ENCODE results near the gene RNF144A. TPM values are rescaled to one million over a fixed set of nuclear protein-coding genes. Genes with fewer than 3 reads are reported as not detected.
"Not testable (repeated sequence)": the region's sequence is repeated elsewhere in the genome, so short reads cannot be mapped to it uniquely, and the experiment has no call there.

The RNF144A gene
- total RNA-seq, 1 experiment from 2014 or later: 13.6 TPM

DNA sequence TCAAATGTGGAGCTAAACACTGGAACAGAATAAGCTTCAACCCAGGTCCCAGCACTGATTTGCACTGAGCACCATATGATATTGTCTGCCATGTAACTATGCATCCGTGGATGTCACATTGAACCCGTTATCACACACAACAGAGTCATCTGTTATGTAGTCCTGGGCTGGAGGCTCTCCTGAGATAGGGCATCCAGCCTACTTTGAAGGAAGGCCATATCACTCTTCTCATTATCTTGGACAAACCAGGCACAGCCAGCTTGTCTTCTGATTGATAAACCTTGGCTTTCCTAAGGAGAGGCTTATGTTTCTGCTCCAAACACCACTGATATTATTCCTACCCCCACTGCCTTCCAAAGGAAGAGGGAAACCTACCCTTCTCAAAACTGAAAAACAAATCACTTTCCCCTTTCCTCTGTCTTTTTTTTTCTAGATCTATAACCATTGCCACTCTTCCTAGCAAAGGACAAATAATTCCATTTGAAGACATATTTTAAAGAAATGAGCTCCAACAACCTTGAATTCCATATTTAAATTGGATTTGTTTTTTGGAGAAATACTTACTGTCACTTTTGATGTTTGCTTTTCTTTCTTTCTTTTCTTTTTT is 23.2 kb upstream of the RNF144A start:
- no peak for DNase-seq (ENCODE audit: low spot score)
- intact Hi-C loops (cut with micrococcal nuclease; ENCODE audit: unreplicated experiment): no loop called here
- H3K4me3 ChIP-seq (ENCODE audit: low read depth, low read length, poor library complexity, severe bottlenecking): no peak overlapping the region
- no peak for TF ChIP-seq EZH2 (IDR thresholded peaks at IDR 0.05; ENCODE audit: borderline replicate concordance, low read depth, low read length, poor library complexity, severe bottlenecking)
- TF ChIP-seq, protein P1, sequence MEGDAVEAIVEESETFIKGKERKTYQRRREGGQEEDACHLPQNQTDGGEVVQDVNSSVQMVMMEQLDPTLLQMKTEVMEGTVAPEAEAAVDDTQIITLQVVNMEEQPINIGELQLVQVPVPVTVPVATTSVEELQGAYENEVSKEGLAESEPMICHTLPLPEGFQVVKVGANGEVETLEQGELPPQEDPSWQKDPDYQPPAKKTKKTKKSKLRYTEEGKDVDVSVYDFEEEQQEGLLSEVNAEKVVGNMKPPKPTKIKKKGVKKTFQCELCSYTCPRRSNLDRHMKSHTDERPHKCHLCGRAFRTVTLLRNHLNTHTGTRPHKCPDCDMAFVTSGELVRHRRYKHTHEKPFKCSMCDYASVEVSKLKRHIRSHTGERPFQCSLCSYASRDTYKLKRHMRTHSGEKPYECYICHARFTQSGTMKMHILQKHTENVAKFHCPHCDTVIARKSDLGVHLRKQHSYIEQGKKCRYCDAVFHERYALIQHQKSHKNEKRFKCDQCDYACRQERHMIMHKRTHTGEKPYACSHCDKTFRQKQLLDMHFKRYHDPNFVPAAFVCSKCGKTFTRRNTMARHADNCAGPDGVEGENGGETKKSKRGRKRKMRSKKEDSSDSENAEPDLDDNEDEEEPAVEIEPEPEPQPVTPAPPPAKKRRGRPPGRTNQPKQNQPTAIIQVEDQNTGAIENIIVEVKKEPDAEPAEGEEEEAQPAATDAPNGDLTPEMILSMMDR (conservative IDR thresholded peaks at IDR 0.05; ENCODE audit: low read depth, low read length): no peak
- H3K27me3 ChIP-seq (replicated peaks; ENCODE audit: insufficient read depth, low read depth, low read length, poor library complexity): no peaks in the 10 kb centered on the region
- CTCF ChIA-PET: interaction anchor here (0.8 kb wide), 1 partner anchor 22 kb away, joined by 4 read pairs; no protein-coding TSS in a partner anchor
- H3K9me3 ChIP-seq (ENCODE audit: low read depth, low read length, poor library complexity, severe bottlenecking): no peaks in the 10 kb centered on the region
- POLR2A ChIA-PET (ENCODE audit: low non-redundant PET): no interaction called here
- no peak overlapping the region for H3K27ac ChIP-seq (ENCODE audit: low read depth, low read length, poor library complexity, severe bottlenecking)
- H3K36me3 ChIP-seq (ENCODE audit: insufficient read depth, low read length, poor library complexity, severe bottlenecking): no peaks in the 10 kb centered on the region
- no peaks in the 10 kb centered on the region for H3K4me1 ChIP-seq (ENCODE audit: insufficient read depth, low read length, poor library complexity, severe bottlenecking)
- no TSS peak for BruUV-seq (replicated peaks)

DNA sequence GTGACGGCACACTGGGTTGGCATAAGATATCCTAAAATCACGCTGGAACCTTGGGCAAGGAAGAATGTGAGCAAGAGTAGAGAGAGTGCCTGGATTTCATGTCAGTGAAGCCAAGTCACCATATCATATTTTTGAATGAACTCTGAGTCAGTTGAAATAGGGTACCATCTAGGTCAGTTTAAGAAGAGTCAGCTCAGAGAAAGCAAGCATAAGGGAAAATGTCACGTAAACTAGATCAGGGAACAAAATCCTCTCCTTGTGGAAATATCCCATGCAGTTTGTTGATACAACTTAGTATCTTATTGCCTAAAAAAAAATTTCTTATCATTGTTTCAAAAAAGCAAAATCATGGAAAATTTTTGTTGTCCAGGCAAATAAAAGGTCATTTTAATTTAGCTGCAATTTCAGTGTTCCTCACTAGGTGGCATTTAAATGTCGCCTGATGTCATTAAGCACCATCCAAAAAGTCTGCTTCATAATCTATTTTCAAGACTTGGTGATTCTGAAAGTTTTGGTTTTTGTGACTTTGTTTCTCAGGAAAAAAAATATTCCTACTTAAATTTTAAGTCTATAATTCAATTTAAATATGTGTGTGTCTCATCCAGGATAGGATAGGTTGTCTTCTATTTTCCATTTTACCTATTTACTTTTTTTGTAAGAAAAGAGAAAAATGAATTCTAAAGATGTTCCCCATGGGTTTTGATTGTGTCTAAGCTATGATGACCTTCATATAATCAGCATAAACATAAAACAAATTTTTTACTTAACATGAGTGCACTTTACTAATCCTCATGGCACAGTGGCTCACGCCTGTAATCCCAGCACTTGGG is 20.1 kb upstream of the RNF144A start:
- no peaks in the 10 kb centered on the region for H3K4me1 ChIP-seq (ENCODE audit: insufficient read depth, low read length, poor library complexity, severe bottlenecking)
- peak; percentile 47 for DNase-seq (ENCODE audit: low spot score)
- no peak overlapping the region for H3K27ac ChIP-seq (ENCODE audit: low read depth, low read length, poor library complexity, severe bottlenecking)
- ChIA-PET CTCF (interaction anchor here (0.5 to 0.7 kb wide), 3 partner anchors 108 to 1783 kb away, joined by 3 to 13 read pairs (median 6); no protein-coding TSS in a partner anchor), POLR2A (ENCODE audit: low non-redundant PET) (no interaction called here)
- no peaks in the 10 kb centered on the region for H3K9me3 ChIP-seq (ENCODE audit: low read depth, low read length, poor library complexity, severe bottlenecking)
- H3K36me3 ChIP-seq (ENCODE audit: insufficient read depth, low read length, poor library complexity, severe bottlenecking): no peaks in the 10 kb centered on the region
- intact Hi-C loops (cut with micrococcal nuclease; ENCODE audit: unreplicated experiment): loop anchor here (1.0 kb wide), 2 partner anchors 147 to 187 kb away; no protein-coding TSS in a partner anchor
- no peaks in the 10 kb centered on the region for H3K27me3 ChIP-seq (replicated peaks; ENCODE audit: insufficient read depth, low read depth, low read length, poor library complexity)
- TF ChIP-seq, protein P1 (conservative IDR thresholded peaks at IDR 0.05; ENCODE audit: low read depth, low read length): peak; percentile 72
- no peak for TF ChIP-seq EZH2 (IDR thresholded peaks at IDR 0.05; ENCODE audit: borderline replicate concordance, low read depth, low read length, poor library complexity, severe bottlenecking)
- BruUV-seq (replicated peaks): no TSS peak
- no peak overlapping the region for H3K4me3 ChIP-seq (ENCODE audit: low read depth, low read length, poor library complexity, severe bottlenecking)

DNA sequence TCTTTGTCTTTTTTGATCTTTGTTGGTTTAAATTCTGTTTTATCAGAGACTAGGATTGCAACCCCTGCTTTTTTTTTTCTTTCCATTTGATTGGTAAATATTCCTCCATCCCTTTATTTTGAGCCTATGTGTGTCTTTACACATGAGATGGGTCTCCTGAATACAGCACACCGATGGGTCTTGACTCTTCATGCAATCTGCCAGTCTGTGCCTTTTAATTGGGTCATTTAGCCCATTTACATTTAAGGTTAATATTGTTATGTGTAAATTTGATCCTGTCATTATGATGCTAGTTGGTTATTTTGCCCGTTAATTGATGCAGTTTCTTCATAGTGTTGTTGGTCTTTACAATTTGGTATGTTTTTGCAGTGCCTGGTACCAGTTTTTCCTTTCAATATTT is 14.6 kb upstream of the RNF144A start:
- CTCF ChIA-PET; intact Hi-C loops (cut with micrococcal nuclease; ENCODE audit: unreplicated experiment); H3K27me3 ChIP-seq (replicated peaks; ENCODE audit: insufficient read depth, low read depth, low read length, poor library complexity); POLR2A ChIA-PET (ENCODE audit: low non-redundant PET); H3K9me3 ChIP-seq (ENCODE audit: low read depth, low read length, poor library complexity, severe bottlenecking); DNase-seq (ENCODE audit: low spot score); H3K27ac ChIP-seq (ENCODE audit: low read depth, low read length, poor library complexity, severe bottlenecking); H3K4me3 ChIP-seq (ENCODE audit: low read depth, low read length, poor library complexity, severe bottlenecking); H3K36me3 ChIP-seq (ENCODE audit: insufficient read depth, low read length, poor library complexity, severe bottlenecking); H3K4me1 ChIP-seq (ENCODE audit: insufficient read depth, low read length, poor library complexity, severe bottlenecking); BruUV-seq (replicated peaks): not testable (repeated sequence)

Data from A673 (cell line).